HCT116 (cell line): ENCODE results near the gene PIGQ. TPM values are rescaled to one million over a fixed set of nuclear protein-coding genes. Genes with fewer than 3 reads are reported as not detected.

ENCODE experiments used
- ATAC-seq: fragments of 200-7000 bp; cut with Tn5 transposase; 2 replicates; pipeline ENCODE4 v1.9.1; 2020; ENCODE audit warnings: mild to moderate bottlenecking, moderate library complexity
- BruUV-seq: library from RNA; stranded (reverse); fragments of 400-500 nt; replicated peaks from 2 replicates; lab custom pipeline; 2021; lab: Mats Ljungman, UMichigan
- CTCF ChIA-PET: fragments of 300-600 bp; sonication (Branson Sonifier 250); formaldehyde crosslinking; loops from one replicate; lab custom pipeline; 2021; ENCODE audit warnings: antibody characterized with exemption; lab: Charles Lee
- POLR2A ChIA-PET: fragments of 300-600, 350-600 bp; sonication (Branson Sonifier 250); formaldehyde crosslinking; loops from one replicate; lab custom pipeline; 2021; ENCODE audit warnings: antibody characterized with exemption; lab: Charles Lee
- RAD21 ChIA-PET, 2 experiments: fragments of 300-600 bp; sonication (Branson Sonifier 250); formaldehyde crosslinking; loops; one replicate each; lab custom pipeline; 2023; ENCODE audit warnings: low total read pairs in 2 of 2; ENCODE audit not compliant: uncharacterized antibody in 2 of 2, unreplicated experiment in 2 of 2, low non-redundant PET in 1 of 2; lab: Charles Lee
- DNase-seq: peaks from one replicate; pipeline ENCODE4 v3.0.0-alpha.2; 2010; ENCODE audit warnings: low read depth, low spot score
- H2AFZ ChIP-seq: fragments of 200-600 bp; shearing (Covaris generic), sonication (generic); 2 replicates; pipeline ENCODE4 v1.6.1; 2017; ENCODE audit warnings: low read depth, mixed run types, mixed read lengths, antibody characterized with exemption, low read length; ENCODE audit not compliant: poor library complexity, severe bottlenecking
- H3K27ac ChIP-seq: 2 replicates; pipeline ENCODE4 v1.5.1; 2012; ENCODE audit warnings: low read depth, low read length
- H3K27me3 ChIP-seq: fragments of 200-600 bp; sonication (generic); 2 replicates; pipeline ENCODE4 v1.6.1; 2016; ENCODE audit warnings: mixed run types, low read length, mixed read lengths; ENCODE audit not compliant: insufficient read depth
- H3K36me3 ChIP-seq, 2 experiments: fragments of 200-500 bp in 1 of 2; fragments of 200-600 bp in 1 of 2; sonication (Bioruptor generic) in 1 of 2; sonication (generic) in 1 of 2; 2 replicates each; pipeline versions ENCODE4 v1.5.1 to v1.6.1; 2014 to 2016; ENCODE audit warnings: low read length in 2 of 2, inconsistent platforms in 1 of 2, mixed read lengths in 1 of 2, mixed run types in 1 of 2; ENCODE audit not compliant: insufficient read depth in 2 of 2, control insufficient read depth in 1 of 2
- H3K4me1 ChIP-seq, 2 experiments: fragments of 200-600 bp in 1 of 2; sonication (generic) in 1 of 2; 2 replicates each; pipeline versions ENCODE4 v1.5.1 to v1.6.1; 2012 to 2017; ENCODE audit warnings: low read length in 2 of 2, inconsistent platforms in 1 of 2, mild to moderate bottlenecking in 1 of 2, mixed read lengths in 1 of 2, mixed run types in 1 of 2, moderate library complexity in 1 of 2; ENCODE audit not compliant: insufficient read depth in 2 of 2, control insufficient read depth in 1 of 2
- H3K4me2 ChIP-seq: fragments of 200-600 bp; sonication (generic); 2 replicates; pipeline ENCODE4 v1.6.1; 2017; ENCODE audit warnings: mixed run types, low read length, mixed read lengths
- H3K4me3 ChIP-seq, 2 experiments: fragments of 200-600 bp in 1 of 2; sonication (generic) in 1 of 2; replicated peaks in 1 of 2; 2 replicates each; pipeline ENCODE4 v1.5.1; 2011 to 2016; ENCODE audit warnings: low read length in 2 of 2, control low read depth in 1 of 2, low read depth in 1 of 2, mild to moderate bottlenecking in 1 of 2, mixed read lengths in 1 of 2, mixed run types in 1 of 2
- H3K79me2 ChIP-seq: fragments of 200-600 bp; sonication (generic); 2 replicates; pipeline ENCODE4 v1.6.1; 2017; ENCODE audit warnings: mild to moderate bottlenecking, mixed run types, low read length, moderate library complexity, mixed read lengths; ENCODE audit not compliant: insufficient read depth
- H3K9ac ChIP-seq: fragments of 200-600 bp; sonication (generic); 2 replicates; pipeline ENCODE4 v1.6.1; 2016; ENCODE audit warnings: low read length, mixed read lengths
- H3K9me2 ChIP-seq: fragments of 200-600 bp; sonication (generic), shearing (Covaris generic); 2 replicates; pipeline ENCODE4 v1.6.1; 2017; ENCODE audit warnings: mixed run types, mild to moderate bottlenecking, moderate library complexity; ENCODE audit not compliant: insufficient read depth
- H3K9me3 ChIP-seq, 2 experiments: fragments of 200-500 bp in 1 of 2; fragments of 200-600 bp in 1 of 2; sonication (Bioruptor generic) in 1 of 2; sonication (generic) in 1 of 2; 2 replicates each; pipeline ENCODE4 v1.6.1; 2014 to 2017; ENCODE audit warnings: low read length in 2 of 2, mixed read lengths in 2 of 2, inconsistent platforms in 1 of 2, low read depth in 1 of 2, mild to moderate bottlenecking in 1 of 2, mixed run types in 1 of 2, moderate library complexity in 1 of 2; ENCODE audit not compliant: control insufficient read depth in 1 of 2, insufficient read depth in 1 of 2
- H4K20me1 ChIP-seq: fragments of 200-600 bp; sonication (generic), shearing (Covaris generic); 2 replicates; pipeline ENCODE4 v1.6.1; 2017; ENCODE audit warnings: mixed run types, mild to moderate bottlenecking, moderate library complexity; ENCODE audit not compliant: insufficient read depth
- CBX3 ChIP-seq: IDR thresholded peaks from 2 replicates; pipeline ENCODE4 v1.6.1; 2012; ENCODE audit warnings: low read depth
- FOSL1 ChIP-seq: IDR thresholded peaks from 2 replicates; pipeline ENCODE4 v1.6.1; 2012; ENCODE audit warnings: low read depth
- JUND ChIP-seq: IDR thresholded peaks from 2 replicates; pipeline ENCODE4 v1.6.1; 2012
- ZFX ChIP-seq: fragments of 450-650 bp; IDR thresholded peaks from 2 replicates; pipeline ENCODE4 v1.6.1; 2017
- intact Hi-C: fragments of 100-400 bp; cut with micrococcal nuclease; formaldehyde crosslinking; loops from 2 replicates; pipeline ENCODE4 v1.10.0; 2022
- total RNA-seq: library from RNA; stranded (reverse); gene quantifications from one replicate; pipeline ENCODE4 v1.2.1, GENCODE V29; 2021; ENCODE audit not compliant: unreplicated experiment
- TF ChIP-seq, protein P1 (sequence below): IDR thresholded peaks from 2 replicates; pipeline ENCODE4 v1.6.1; 2012; ENCODE audit warnings: low read depth
- TF ChIP-seq, protein P2 (sequence below): IDR thresholded peaks from 2 replicates; pipeline ENCODE4 v1.6.1; 2012

The PIGQ gene
- total RNA-seq, 1 experiment from 2014 or later = 21.0 TPM

DNA sequence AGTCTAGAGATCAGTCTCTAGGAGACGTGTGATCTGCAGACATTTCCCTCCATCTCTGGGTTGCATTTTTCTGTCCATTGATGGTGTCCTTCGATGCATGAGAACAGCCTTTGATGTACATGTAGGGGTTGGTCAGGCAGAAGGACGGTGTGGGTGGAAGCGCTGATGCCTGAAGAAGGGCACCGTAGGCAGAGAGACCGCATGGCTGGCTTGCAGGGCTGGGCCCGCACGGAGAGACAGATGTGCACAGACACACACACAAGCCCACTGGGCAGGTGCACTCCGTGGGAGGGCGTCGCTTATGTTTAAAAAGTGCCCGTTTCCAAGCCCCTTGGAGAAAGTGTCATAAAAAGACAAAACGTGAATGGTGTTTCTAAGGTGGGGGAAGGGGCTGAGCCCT, 45.4 kb downstream of the PIGQ start:
- no TSS peak for BruUV-seq
- Histone ChIP-seq H3K4me3 (no peak overlapping the region), H3K27me3 (no peaks in the 10 kb centered on the region), H3K79me2 (peaks cover 6% of the 10 kb centered on the region; the same call in 1 of the 2 replicates), H4K20me1 (no peaks in the 10 kb centered on the region), H3K27ac (no peak overlapping the region), H2AFZ (no peak overlapping the region), H3K9ac (no peak overlapping the region), H3K9me2 (no peaks in the 10 kb centered on the region)
- RAD21 ChIA-PET = no interaction called here
- no peak for DNase-seq
- no peak for ATAC-seq
- TF ChIP-seq ZFX = no peak
- TF ChIP-seq, all 23 proteins: peak for 0
- ChIA-PET CTCF (no interaction called here), POLR2A (no interaction called here)
- intact Hi-C loops = no loop called here
- no peaks in the 10 kb centered on the region for H3K9me3 ChIP-seq
- H3K4me1 ChIP-seq = no peaks in the 10 kb centered on the region
- no peak overlapping the region for H3K4me2 ChIP-seq
- no peaks in the 10 kb centered on the region for H3K36me3 ChIP-seq

DNA sequence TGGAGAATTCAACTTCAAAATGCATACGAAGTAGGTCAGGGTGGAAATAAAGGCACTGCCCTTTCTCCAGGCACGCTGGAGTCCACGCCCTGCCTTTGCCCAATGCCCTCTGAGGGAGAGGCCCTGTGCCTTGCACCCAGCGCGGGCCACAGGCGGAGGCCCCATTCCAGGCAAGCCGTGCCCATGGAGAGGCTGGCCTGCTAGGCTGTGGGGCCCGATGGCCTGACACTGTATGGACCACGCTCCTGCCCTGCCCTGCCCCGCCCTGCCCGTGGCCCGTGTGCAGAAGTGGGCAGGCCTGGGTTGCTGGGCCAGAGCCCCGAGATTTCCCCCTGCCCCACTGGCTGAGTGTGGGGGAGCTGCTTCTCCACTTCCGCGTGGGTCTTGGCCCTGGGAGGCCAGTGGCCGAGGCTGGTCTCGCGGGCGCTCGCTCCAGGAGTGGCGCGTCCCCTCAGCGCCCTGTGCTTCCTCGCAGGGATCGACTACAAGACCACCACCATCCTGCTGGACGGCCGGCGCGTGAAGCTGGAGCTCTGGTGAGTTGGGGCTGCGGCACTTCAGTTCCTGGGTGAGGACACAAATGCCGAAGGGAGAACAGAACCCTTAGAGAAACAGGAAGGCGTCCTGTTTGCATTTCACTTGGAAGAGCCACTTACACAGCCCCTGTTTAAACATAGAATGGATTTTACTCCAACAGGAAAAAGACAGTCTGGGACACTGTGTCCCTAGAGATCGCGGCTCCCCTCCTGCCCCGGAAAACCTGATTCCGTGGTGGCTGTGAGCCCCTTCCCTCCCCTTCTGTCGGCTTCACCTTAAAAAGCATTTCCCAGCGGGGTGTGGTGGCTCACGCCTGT, 47.2 kb downstream of the PIGQ start:
- Histone ChIP-seq H3K9me2 (no peaks in the 10 kb centered on the region), H3K27me3 (no peaks in the 10 kb centered on the region), H3K27ac (no peak overlapping the region), H4K20me1 (no peaks in the 10 kb centered on the region), H3K4me1 (peaks cover 8 to 12% of the 10 kb centered on the region in 2 experiments), H3K9me3 (no peaks in the 10 kb centered on the region), H3K79me2 (peaks cover 6% of the 10 kb centered on the region; the same call in 1 of the 2 replicates), H3K4me2 (no peak overlapping the region), H3K9ac (no peak overlapping the region), H3K36me3 (no peaks in the 10 kb centered on the region), H3K4me3 (no peak overlapping the region), H2AFZ (no peak overlapping the region)
- no peak for TF ChIP-seq JUND
- TF ChIP-seq FOSL1 = no peak
- TF ChIP-seq, protein P1, sequence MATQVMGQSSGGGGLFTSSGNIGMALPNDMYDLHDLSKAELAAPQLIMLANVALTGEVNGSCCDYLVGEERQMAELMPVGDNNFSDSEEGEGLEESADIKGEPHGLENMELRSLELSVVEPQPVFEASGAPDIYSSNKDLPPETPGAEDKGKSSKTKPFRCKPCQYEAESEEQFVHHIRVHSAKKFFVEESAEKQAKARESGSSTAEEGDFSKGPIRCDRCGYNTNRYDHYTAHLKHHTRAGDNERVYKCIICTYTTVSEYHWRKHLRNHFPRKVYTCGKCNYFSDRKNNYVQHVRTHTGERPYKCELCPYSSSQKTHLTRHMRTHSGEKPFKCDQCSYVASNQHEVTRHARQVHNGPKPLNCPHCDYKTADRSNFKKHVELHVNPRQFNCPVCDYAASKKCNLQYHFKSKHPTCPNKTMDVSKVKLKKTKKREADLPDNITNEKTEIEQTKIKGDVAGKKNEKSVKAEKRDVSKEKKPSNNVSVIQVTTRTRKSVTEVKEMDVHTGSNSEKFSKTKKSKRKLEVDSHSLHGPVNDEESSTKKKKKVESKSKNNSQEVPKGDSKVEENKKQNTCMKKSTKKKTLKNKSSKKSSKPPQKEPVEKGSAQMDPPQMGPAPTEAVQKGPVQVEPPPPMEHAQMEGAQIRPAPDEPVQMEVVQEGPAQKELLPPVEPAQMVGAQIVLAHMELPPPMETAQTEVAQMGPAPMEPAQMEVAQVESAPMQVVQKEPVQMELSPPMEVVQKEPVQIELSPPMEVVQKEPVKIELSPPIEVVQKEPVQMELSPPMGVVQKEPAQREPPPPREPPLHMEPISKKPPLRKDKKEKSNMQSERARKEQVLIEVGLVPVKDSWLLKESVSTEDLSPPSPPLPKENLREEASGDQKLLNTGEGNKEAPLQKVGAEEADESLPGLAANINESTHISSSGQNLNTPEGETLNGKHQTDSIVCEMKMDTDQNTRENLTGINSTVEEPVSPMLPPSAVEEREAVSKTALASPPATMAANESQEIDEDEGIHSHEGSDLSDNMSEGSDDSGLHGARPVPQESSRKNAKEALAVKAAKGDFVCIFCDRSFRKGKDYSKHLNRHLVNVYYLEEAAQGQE = no peak
- TF ChIP-seq, protein P2, sequence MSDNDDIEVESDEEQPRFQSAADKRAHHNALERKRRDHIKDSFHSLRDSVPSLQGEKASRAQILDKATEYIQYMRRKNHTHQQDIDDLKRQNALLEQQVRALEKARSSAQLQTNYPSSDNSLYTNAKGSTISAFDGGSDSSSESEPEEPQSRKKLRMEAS = no peak
- no peak for TF ChIP-seq CBX3
- ChIA-PET CTCF (no interaction called here), RAD21 (no interaction called here), POLR2A (no interaction called here)
- intact Hi-C loops = no loop called here
- DNase-seq (no peak), ATAC-seq (no peak)
- no TSS peak for BruUV-seq
